ENCODE results near the gene GPC6. TPM values are rescaled to one million over a fixed set of nuclear protein-coding genes. Genes with fewer than 3 reads are reported as not detected.

GPC6 gene
- total RNA-seq, 1 experiment from 2014 or later = 16.7 TPM

GRCh38 chr13:94123557-94123956, 897.0 kb downstream of the GPC6 start:
- no peak for DNase-seq (ENCODE audit: extremely low read depth, low read depth)

- no peak for DNase-seq (ENCODE audit: extremely low read depth, low read depth)
Observed at GRCh38 chr13:94128430-94128829, 901.8 kb downstream of the GPC6 start.

GRCh38 chr13:94129490-94129894, 902.9 kb downstream of the GPC6 start:
- DNase-seq (ENCODE audit: extremely low read depth, low read depth) = no peak

GRCh38 chr13:94138831-94139230, 912.2 kb downstream of the GPC6 start:
- DNase-seq (ENCODE audit: extremely low read depth, low read depth) = no peak

DNA sequence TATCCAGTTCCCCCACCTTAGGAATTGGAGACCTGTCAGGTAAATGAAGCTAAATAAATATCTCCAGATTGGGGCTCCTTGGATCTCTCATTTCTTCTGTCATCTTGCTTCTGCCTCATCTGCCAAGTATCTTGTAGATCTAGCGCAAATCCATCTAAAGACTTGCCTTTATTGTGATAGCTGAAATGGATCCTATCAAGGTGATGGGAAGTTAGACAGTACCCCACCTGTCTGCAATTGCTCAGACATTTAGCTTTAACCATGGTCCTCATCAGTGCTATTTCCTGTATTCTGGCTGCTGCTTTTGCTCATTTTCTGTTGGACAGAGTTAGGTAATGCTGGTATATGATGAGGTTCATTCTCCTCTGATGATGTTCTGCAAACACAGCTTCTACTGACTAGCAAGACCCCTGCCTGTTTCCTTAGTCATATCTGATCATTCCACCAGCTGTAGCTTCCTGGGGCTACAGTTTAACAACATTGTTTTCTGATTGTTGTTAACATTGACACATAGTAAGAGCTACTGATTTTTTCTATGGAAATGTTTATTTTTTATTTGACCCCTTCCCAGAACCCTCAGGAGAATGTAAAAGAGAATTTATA, 912.9 kb downstream of the GPC6 start:
- DNase-seq (ENCODE audit: extremely low read depth, low read depth) = no peak

GRCh38 chr13:94140027-94140426, 913.4 kb downstream of the GPC6 start:
- DNase-seq (ENCODE audit: extremely low read depth, low read depth) = no peak

DNA sequence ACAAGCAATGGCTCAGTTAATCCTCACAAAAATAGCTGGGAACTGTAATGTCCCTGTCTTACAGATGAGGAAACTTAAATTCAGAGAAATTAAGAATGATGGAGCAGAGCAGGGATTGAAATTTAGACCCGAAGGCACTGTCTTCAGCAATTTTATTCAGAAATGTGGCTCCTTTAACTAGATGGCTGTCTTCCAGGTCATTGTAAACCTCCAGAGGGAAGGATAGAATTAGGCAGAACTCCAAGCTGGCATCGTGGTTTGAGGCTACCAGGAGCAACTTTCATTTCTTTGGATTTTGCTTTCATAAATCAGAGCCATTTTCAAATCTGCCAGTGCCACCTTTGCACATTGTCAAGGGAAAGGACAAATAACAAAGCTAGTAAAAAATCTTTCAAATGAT, 913.9 kb downstream of the GPC6 start:
- DNase-seq (ENCODE audit: extremely low read depth, low read depth) = no peak

DNA sequence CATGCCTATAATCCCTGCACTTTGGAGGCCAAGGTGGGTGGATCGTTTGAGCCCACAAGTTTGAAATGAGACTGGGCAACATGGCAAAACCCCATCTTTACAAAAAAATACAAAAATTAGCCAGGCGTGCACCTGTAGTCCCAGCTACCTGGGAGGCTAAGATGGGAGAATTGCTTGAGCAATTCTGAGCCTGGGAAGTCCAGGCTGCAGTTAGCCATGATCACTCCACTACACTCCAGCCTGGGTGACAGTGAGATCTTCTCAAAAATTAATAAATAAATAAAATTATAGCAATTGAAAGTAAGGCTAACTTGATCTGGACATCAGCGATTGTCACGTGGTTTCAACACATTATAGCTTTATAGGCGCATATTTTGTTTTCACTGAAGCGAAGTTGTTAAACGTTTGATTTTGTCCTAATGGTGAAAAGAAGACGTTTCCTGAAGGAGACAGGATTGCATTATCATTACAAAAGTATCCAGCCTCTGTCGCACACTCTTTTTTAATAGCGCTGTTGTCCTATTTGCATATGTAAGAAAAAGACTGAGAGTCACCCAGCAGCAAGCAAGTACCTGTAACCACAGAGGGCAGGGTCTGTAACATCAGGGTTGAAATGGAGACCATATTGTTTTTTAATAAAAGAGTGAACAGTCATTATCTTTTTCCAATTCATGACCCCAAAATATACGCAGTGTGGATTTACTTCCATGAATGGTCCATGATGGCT, 917.2 kb downstream of the GPC6 start:
- no peak for DNase-seq (ENCODE audit: extremely low read depth, low read depth)

DNA sequence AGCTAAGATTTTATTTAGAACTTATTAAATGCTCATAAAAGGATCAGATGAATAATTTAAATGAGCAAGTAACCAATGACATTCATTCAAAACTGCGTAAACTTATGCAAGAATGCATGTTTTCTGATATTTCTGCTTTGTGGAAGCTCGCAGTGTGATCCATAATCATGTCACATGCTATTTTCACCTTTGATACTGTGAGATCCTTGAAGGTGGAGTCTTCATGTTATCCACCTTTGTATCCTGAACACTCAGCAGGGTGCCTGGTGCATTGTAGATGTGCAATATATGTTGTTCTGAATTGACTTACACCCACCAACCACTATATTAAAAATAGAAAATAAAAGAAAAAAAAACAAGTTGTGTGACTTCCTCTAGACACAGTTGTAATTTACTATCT, 919.4 kb downstream of the GPC6 start:
- no peak for DNase-seq (ENCODE audit: extremely low read depth, low read depth)

DNA sequence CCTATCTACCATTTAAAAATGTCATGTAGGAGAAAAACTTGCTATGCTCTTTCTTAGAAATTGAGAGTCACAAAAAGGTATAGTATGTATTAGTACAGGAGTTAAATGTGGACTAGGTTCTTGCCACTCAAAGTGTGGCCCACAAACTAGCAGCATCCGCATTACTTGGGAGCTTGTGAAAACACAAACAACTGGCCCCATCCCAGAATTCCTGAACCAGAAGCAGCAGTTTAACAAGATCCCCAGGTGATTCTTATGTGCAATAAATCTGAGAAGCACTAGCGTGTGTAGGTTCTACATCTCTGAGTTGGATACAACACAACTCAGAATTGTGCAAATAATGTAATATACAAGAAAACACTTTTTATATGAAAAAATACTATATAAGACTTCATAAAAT, 927.0 kb downstream of the GPC6 start:
- no peak for DNase-seq (ENCODE audit: extremely low read depth, low read depth)

GRCh38 chr13:94154367-94154766, 927.8 kb downstream of the GPC6 start:
- DNase-seq (ENCODE audit: extremely low read depth, low read depth) = no peak

DNA sequence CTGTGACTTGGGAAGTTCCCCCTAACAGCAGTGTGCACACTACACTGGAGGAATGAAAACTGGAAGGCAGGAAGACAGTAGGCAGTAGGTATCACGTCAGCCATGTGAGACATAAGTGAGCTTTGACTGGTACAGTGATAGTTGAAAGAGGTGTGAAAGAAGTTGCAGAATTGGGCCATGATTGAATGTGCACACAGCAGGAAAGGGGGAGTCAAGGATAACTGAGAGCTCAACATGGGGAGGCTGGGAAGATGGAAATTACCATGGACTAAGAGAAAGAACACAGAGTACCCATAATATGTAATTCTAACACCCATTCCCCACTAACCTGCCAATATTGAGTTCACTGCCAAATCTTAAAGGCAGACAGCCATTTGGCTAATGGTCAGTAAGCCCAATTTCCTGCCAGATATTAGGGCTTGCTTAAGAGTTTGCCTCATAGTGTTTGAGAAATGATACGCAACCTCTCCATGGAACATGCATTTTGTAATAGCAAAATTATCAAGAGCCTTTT, 931.2 kb downstream of the GPC6 start:
- DNase-seq (ENCODE audit: extremely low read depth, low read depth) = no peak

DNA sequence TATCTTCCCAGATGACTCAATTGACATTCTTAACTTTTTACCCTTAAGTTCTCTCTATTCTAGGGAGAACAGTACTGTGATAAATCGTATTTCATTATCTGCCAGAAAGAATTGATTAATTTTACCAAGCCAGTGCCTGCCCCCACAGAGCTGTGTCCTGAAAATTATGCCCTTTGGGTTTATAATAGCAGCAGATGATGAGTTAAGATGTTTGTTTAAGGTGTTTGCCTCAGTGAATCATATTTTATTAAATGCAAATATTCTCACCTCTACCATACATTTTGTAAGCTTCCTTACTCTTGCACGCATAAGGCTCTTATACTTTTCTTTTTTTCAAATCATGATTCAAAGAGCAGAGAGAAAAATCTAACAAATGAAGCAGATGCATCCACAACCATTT, 934.3 kb downstream of the GPC6 start:
- no peak for DNase-seq (ENCODE audit: extremely low read depth, low read depth)

DNA sequence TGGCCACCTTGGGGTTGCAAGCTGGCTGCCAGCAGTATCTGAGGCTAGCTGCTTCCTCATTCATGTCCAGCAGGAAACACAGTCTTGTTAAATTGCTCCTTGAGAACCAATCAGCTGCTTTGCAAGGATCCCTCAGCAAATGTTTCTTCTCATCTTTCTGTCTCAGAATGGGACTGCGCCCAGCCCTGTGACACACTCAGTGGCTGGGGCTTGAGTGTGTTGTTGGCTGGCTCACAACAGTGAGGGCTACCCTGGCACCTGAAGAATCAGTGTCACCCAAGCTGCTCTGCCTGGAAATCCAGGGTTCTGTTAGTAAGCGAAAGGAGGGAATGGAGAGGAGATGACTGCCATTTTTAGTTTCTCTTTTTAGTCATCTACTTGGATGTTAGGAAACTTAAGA, 935.7 kb downstream of the GPC6 start:
- no peak for DNase-seq (ENCODE audit: extremely low read depth, low read depth)

- DNase-seq (ENCODE audit: extremely low read depth, low read depth) = no peak
Observed at GRCh38 chr13:94163535-94163934, 936.9 kb downstream of the GPC6 start.

- no peak for DNase-seq (ENCODE audit: extremely low read depth, low read depth)
Observed at GRCh38 chr13:94168783-94169453, 942.3 kb downstream of the GPC6 start.

DNA sequence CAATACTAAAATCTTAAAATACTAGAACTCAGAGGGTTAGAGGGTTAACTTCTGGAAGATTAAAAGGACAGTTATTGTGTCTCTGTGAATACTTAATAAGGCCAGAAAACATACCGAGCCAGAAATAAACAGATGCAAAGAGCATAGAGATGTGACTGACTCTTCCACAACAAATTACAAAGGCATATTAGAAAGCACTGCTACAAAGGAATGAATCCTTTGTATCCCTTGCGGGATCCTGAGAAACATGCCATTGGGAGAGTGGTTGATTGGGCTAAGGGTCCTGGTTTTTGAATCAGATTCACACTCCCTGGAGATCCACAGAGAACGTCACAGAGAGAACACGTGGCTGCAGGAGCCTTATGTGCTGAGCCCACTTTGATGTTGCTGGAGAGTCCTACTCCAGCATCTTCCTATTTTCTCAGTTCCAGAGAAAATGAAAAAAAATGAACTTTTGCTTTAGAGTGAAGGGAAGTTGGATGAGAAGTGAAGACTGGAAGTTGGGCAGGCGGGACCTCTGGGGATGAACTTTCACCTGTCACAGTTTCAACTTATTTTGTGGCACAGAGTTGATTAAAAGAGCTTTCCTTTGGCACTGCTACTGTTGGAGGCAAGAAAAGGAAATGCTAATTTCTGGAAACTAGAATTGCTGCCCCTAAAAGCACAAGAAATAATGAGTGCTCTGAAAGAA, 943.0 kb downstream of the GPC6 start:
- no peak for DNase-seq (ENCODE audit: extremely low read depth, low read depth)

DNA sequence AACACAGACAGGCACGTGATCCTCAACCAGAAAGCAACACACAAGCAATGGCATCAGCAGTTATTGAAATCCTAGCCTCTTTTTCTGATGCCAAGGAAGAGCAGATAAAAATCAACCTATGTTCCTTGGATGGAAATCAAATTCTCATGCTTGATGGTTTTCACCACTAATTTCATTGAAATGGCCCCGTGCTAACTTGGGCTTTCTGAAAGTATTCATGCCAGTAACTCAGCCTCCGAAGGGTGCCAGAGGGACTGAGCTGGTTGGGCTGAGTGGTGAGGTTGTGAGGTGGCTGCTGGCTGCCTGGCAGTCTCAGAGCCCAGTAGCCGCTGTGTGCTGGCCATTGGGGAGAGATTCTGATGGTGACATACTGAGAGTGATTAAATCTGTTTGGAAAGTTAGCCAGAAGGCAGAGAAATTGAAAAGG, 943.6 kb downstream of the GPC6 start:
- DNase-seq (ENCODE audit: extremely low read depth, low read depth) = no peak

DNA sequence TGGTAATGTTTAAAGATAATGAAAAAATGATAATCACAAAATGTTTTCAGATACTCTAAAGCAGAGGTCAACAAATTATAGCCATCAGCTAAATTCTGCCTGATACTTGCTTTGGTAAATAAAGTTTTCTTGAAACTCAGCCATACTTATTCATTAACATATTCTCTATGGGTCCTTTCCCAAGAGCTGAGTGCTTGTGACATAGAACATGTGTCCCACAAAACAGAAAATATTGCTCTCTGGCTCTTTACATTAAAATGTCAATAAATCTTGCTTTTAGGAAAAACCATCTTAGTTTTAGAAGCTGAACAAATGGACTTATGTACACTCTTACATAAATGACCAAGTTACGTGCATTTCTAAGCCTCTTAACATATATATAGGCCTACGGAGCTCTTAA, 945.8 kb downstream of the GPC6 start:
- no peak for DNase-seq (ENCODE audit: extremely low read depth, low read depth)

DNA sequence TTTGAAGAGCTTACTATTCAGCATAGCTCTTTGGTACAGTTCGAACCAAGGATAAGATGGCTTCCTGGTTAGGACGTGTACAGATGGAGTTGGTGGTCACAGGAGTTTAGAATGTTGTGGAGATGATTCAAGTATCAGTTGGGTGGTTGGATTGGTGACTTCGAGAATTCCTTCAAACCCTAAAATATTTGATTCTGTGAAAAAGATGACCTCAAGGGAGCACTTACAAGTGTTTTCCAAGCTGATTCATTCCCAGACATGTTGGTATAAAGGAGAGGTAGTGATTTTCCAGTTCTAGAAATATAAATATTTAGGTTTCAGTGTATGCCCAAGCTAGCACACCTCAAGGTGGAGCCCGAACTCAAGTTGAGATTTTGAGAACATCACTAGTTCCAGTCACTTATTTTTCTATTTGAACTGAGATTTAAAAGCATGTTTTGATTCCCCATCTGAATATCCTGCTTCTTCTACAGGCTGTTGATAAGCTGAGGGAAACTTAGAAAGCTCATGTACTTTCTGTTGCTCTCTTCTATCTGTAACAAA, 946.8 kb downstream of the GPC6 start:
- DNase-seq (ENCODE audit: extremely low read depth, low read depth) = no peak

- no peak for DNase-seq (ENCODE audit: extremely low read depth, low read depth)
Observed at GRCh38 chr13:94174009-94174408, 947.4 kb downstream of the GPC6 start.

All from NCI-H460 (cell line).